Fibroblast of lung (primary cell): Measurements from ENCODE around the gene UCHL1.

ENCODE experiments used
- CTCF ChIP-seq, 2 donors: IDR thresholded peaks in 1 of 2; conservative IDR thresholded peaks in 1 of 2; 1 replicate in 1 of 2; 2 replicates in 1 of 2; pipeline ENCODE4 v1.5.1; 2011 to 2012; ENCODE audit warnings: low read length in 2 of 2, control low read depth in 1 of 2, inconsistent platforms in 1 of 2, low read depth in 1 of 2, mild to moderate bottlenecking in 1 of 2
- EZH2 ChIP-seq: IDR thresholded peaks from 2 replicates; pipeline ENCODE4 v1.5.1; 2012; ENCODE audit warnings: low read length, control low read depth, mild to moderate bottlenecking; ENCODE audit errors: missing control alignments

DNA sequence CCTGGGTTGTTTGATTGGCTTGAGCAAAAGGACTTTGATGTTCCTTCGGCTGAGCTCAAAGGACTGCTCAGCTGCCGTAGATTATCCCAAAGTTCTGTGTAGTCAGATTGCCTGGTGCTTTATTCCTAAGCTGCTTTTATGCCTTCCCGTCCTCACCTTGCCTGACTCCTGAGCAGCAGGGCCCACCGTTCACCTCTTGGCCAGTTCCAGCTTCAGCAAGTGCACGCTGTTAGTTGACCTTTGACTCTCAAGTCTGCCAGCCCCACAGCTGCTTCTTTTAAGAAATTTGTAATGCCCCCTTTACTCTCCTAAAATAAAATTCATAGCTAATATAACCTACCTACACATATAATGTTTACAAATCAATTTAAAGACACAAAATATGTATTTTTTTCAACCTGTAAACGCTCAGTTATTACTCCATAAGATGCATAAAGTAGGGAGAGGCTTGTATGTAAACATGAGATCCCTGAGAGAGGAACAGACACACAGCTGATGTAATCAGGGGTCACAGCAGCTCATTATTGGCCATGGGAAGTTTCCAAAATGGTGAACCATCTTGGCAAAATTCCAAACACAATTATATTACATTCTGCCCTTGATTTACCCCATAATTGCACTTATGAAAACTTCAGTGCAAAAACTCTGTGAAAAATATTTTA, 28.6 kb downstream of the UCHL1 start:
- TF ChIP-seq CTCF (conservative IDR thresholded peaks at IDR 0.05 in 1 of 2, IDR thresholded peaks at IDR 0.05 in 1 of 2; ENCODE audit: low read depth in 1 of 2, low read length in 2 of 2), result no peak
- TF ChIP-seq EZH2, result no peak
